BJ (cell line): Measurements from ENCODE around the gene CFAP73. TPM values are rescaled to one million over a fixed set of nuclear protein-coding genes. Genes with fewer than 3 reads are reported as not detected.
"Not testable (repeated sequence)": the region's sequence is repeated elsewhere in the genome, so short reads cannot be mapped to it uniquely, and the experiment has no call there.

Experiments
- CTCF ChIA-PET: fragments of 350-600 bp; formaldehyde crosslinking; extraction: SDS; loops from one replicate; lab custom pipeline; 2021; ENCODE audit warnings: antibody characterized with exemption, inconsistent platforms; lab: Yijun Ruan, JAX
- POLR2A ChIA-PET: fragments of 300-600 bp; sonication (Branson Sonifier 250); formaldehyde crosslinking; extraction: SDS; loops from one replicate; lab custom pipeline; 2021; ENCODE audit warnings: antibody characterized with exemption; lab: Charles Lee
- DNase-seq: peaks from one replicate; pipeline ENCODE4 v3.0.0-alpha.2; 2011; ENCODE audit warnings: low read depth
- H3K27me3 ChIP-seq: 2 replicates; pipeline ENCODE4 v1.6.0; 2011; ENCODE audit warnings: low read length; ENCODE audit not compliant: control insufficient read depth, insufficient read depth
- H3K36me3 ChIP-seq: 2 replicates; pipeline ENCODE4 v1.5.1; 2011; ENCODE audit warnings: low read length; ENCODE audit not compliant: control insufficient read depth, insufficient read depth
- H3K4me3 ChIP-seq: 2 replicates; pipeline ENCODE4 v1.5.1; 2011; ENCODE audit warnings: low read depth, mild to moderate bottlenecking, control low read depth, low read length
- CTCF ChIP-seq: IDR thresholded peaks from 2 replicates; pipeline ENCODE4 v1.5.1; 2011; ENCODE audit warnings: low read depth, mild to moderate bottlenecking, control low read depth, inconsistent platforms, low read length, moderate library complexity; ENCODE audit not compliant: insufficient read depth
- polyA plus RNA-seq: library from polyadenylated mRNA; depleted of rRNA; stranded (reverse); fragments of >200 nt; gene quantifications from 2 replicates; pipeline ENCODE4 v1.2.3, GENCODE V29; 2011

The CFAP73 gene
- polyA plus RNA-seq, 1 experiment, result not detected

- CTCF ChIA-PET, result no interaction called here
- Histone ChIP-seq H3K36me3 (no peaks in the 10 kb centered on the region), H3K27me3 (no peaks in the 10 kb centered on the region), H3K4me3 (no peak overlapping the region)
- POLR2A ChIA-PET, result no interaction called here
- DNase-seq, result no peak
- no peak for TF ChIP-seq CTCF
These were observed 53.0 kb downstream of the CFAP73 start for GRCh38 chr12:113202300-113203075.

GRCh38 chr12:113203852-113204760 lies 54.6 kb downstream of the CFAP73 start:
- H3K36me3 ChIP-seq, result no peaks in the 10 kb centered on the region
- H3K27me3 ChIP-seq, result no peaks in the 10 kb centered on the region
- CTCF ChIA-PET, result interaction anchor here (0.6 to 2.4 kb wide), 7 partner anchors 9 to 221 kb away, joined by 3 to 14 read pairs (median 3); partner anchors contain the start of gene SDSL
- no peak for TF ChIP-seq CTCF
- POLR2A ChIA-PET, result no interaction called here
- DNase-seq, result no peak
- H3K4me3 ChIP-seq, result no peak overlapping the region

GRCh38 chr12:113204804-113205203 lies 55.3 kb downstream of the CFAP73 start:
- ChIA-PET POLR2A (no interaction called here), CTCF (interaction anchor here (0.6 to 2.4 kb wide), 4 partner anchors 10 to 220 kb away, joined by 3 to 14 read pairs (median 4); no protein-coding TSS in a partner anchor)
- Histone ChIP-seq H3K27me3 (no peaks in the 10 kb centered on the region), H3K36me3 (no peaks in the 10 kb centered on the region), H3K4me3 (no peak overlapping the region)
- no peak for DNase-seq
- no peak for TF ChIP-seq CTCF

GRCh38 chr12:113206802-113207201 lies 57.3 kb downstream of the CFAP73 start:
- CTCF ChIA-PET, result interaction anchor here (1.4 kb wide), 1 partner anchor 11 kb away, joined by 5 read pairs; no protein-coding TSS in a partner anchor
- H3K4me3 ChIP-seq, DNase-seq, H3K36me3 ChIP-seq, H3K27me3 ChIP-seq, POLR2A ChIA-PET: not testable (repeated sequence)

GRCh38 chr12:113207613-113208040 lies 58.1 kb downstream of the CFAP73 start:
- no peaks in the 10 kb centered on the region for H3K27me3 ChIP-seq
- no peaks in the 10 kb centered on the region for H3K36me3 ChIP-seq
- POLR2A ChIA-PET, result no interaction called here
- no peak for DNase-seq
- CTCF ChIA-PET, result interaction anchor here (0.7 to 1.4 kb wide), 3 partner anchors 12 to 129 kb away, joined by 3 to 5 read pairs (median 3); no protein-coding TSS in a partner anchor
- no peak for TF ChIP-seq CTCF
- H3K4me3 ChIP-seq, result no peak overlapping the region
